K562 (cell line): Measurements from ENCODE around the gene FDX1.

ENCODE experiments used
- ARNT ChIP-seq, 2 experiments: fragments of 450-650 bp; IDR thresholded peaks; 2 replicates each; pipeline ENCODE4 v1.6.1; 2016; ENCODE audit warnings: mild to moderate bottlenecking in 1 of 2
- BCLAF1 ChIP-seq, 2 experiments: fragments of 450-650 bp in 1 of 2; IDR thresholded peaks; 2 replicates each; pipeline ENCODE4 v1.6.1; 2011 to 2017; ENCODE audit warnings: low read depth in 2 of 2, antibody characterized with exemption in 1 of 2, borderline replicate concordance in 1 of 2, low read length in 1 of 2, mild to moderate bottlenecking in 1 of 2, mixed read lengths in 1 of 2; ENCODE audit not compliant: control insufficient read depth in 1 of 2
- BRF1 ChIP-seq: IDR thresholded peaks from 3 replicates; pipeline ENCODE4 v1.6.1; 2011; ENCODE audit warnings: borderline replicate concordance, mild to moderate bottlenecking; ENCODE audit not compliant: insufficient read length; ENCODE audit errors: extremely low read depth
- CBX2 ChIP-seq: fragments of 200-600 bp; sonication (generic); IDR thresholded peaks from one replicate; pipeline ENCODE4 v1.6.1; 2012; ENCODE audit warnings: mild to moderate bottlenecking, low read length, inconsistent platforms; ENCODE audit not compliant: insufficient read depth, poor library complexity, severe bottlenecking
- CEBPG ChIP-seq, 3 experiments: fragments of 200-800 bp in 1 of 3; sonication (Bioruptor generic) in 1 of 3; sonication (generic) in 1 of 3; formaldehyde crosslinking in 1 of 3; IDR thresholded peaks in 2 of 3; conservative IDR thresholded peaks in 1 of 3; 2 replicates each; pipeline versions ENCODE4 v1.6.1 to v1.8.0; 2016 to 2022; ENCODE audit warnings: missing compliant biosample characterization in 2 of 3, missing genetic modification characterization in 2 of 3, mild to moderate bottlenecking in 1 of 3, missing genetic modification reagents in 1 of 3
- CTCF ChIP-seq, 3 experiments: IDR thresholded peaks in 2 of 3; conservative IDR thresholded peaks in 1 of 3; 2 replicates each; pipeline ENCODE4 v1.5.1; 2011 to 2012; ENCODE audit warnings: low read length in 3 of 3, mild to moderate bottlenecking in 3 of 3, control low read depth in 2 of 3, improper control_type of control experiment in 1 of 3, inconsistent platforms in 1 of 3, low read depth in 1 of 3, mixed read lengths in 1 of 3, moderate library complexity in 1 of 3; ENCODE audit not compliant: insufficient read depth in 2 of 3
- E2F4 ChIP-seq: sonication (generic); formaldehyde crosslinking; IDR thresholded peaks from 2 replicates; pipeline ENCODE4 v1.8.0; 2022; ENCODE audit warnings: mild to moderate bottlenecking, low read depth, missing genetic modification reagents
- ELF1 ChIP-seq: fragments of 200-800 bp; sonication (Bioruptor generic); IDR thresholded peaks from 2 replicates; pipeline ENCODE4 v1.6.1; 2016; ENCODE audit warnings: missing genetic modification characterization, missing compliant biosample characterization
- ERF ChIP-seq: fragments of 450-650 bp; formaldehyde crosslinking; IDR thresholded peaks from 2 replicates; pipeline ENCODE4 v1.4.0; 2020; ENCODE audit warnings: mild to moderate bottlenecking, mixed read lengths
- KAT8 ChIP-seq: fragments of 450-650 bp; IDR thresholded peaks from 2 replicates; pipeline ENCODE4 v1.6.1; 2016; ENCODE audit warnings: low read depth, mild to moderate bottlenecking
- POLR2A ChIP-seq: fragments of 450-650 bp; conservative IDR thresholded peaks from 2 replicates; pipeline ENCODE4 v1.6.1; 2016
- TAF1 ChIP-seq: IDR thresholded peaks from 2 replicates; pipeline ENCODE4 v1.6.1; 2011; ENCODE audit warnings: mild to moderate bottlenecking, low read length, moderate library complexity; ENCODE audit not compliant: insufficient read depth, control insufficient read depth, severe bottlenecking; ENCODE audit errors: extremely low read depth
- ZNF174 ChIP-seq: fragments of 250-450 bp; sonication (Bioruptor Pico); IDR thresholded peaks from 2 replicates; pipeline ENCODE4 v1.4.0; 2020; ENCODE audit warnings: mild to moderate bottlenecking
- ZNF609 ChIP-seq: sonication (generic); formaldehyde crosslinking; IDR thresholded peaks from 2 replicates; pipeline ENCODE4 v1.8.1; 2023; ENCODE audit warnings: missing genetic modification reagents, mild to moderate bottlenecking, borderline replicate concordance

- TF ChIP-seq E2F4 (CRISPR knock-in tag) (no peak), TAF1 (no peak), POLR2A (no peak), CTCF (IDR thresholded peaks at IDR 0.05 in 2 of 3, conservative IDR thresholded peaks at IDR 0.05 in 1 of 3; ENCODE audit: insufficient read depth in 2 of 3, low read depth in 1 of 3, low read length in 3 of 3) (peak; percentile 48 to 55 (median 54); a peak in 5 of 6 replicates), KAT8 (no peak), BCLAF1 (IDR thresholded peaks at IDR 0.05; ENCODE audit: borderline replicate concordance in 1 of 2, control insufficient read depth in 1 of 2, low read depth in 2 of 2, low read length in 1 of 2) (no peak), ARNT (IDR thresholded peaks at IDR 0.05) (no peak), ERF (CRISPR knock-in tag) (no peak), ZNF609 (CRISPR knock-in tag) (no peak), ELF1 (tag) (no peak), CEBPG (CRISPR knock-in tag; IDR thresholded peaks at IDR 0.05) (no peak), CEBPG (tag; conservative IDR thresholded peaks at IDR 0.05 in 1 of 2, IDR thresholded peaks at IDR 0.05 in 1 of 2) (no peak), BRF1 (no peak), CBX2 (no peak), ZNF174 (CRISPR knock-in tag) (no peak)
These were observed 33.4 kb downstream of the FDX1 start for GRCh38 chr11:110463153-110463552.
